Nephron progenitor cell (in vitro differentiated cells): Measurements from ENCODE around the gene DSTN.
"Not testable (repeated sequence)": the region's sequence is repeated elsewhere in the genome, so short reads cannot be mapped to it uniquely, and the experiment has no call there.

Experiments
- DNase-seq: peaks from one replicate; pipeline ENCODE4 v3.0.0; 2021
- H3K27ac Mint-ChIP-seq: 2 replicates; pipeline ENCODE4 v1.8.0; 2021; ENCODE audit warnings: mild to moderate bottlenecking, moderate library complexity, mixed read lengths
- H3K27me3 Mint-ChIP-seq: 2 replicates; pipeline ENCODE4 v1.8.0; 2021; ENCODE audit warnings: mild to moderate bottlenecking, low read depth, mixed read lengths; ENCODE audit not compliant: poor library complexity
- H3K36me3 Mint-ChIP-seq: 2 replicates; pipeline ENCODE4 v1.8.0; 2021; ENCODE audit warnings: low read depth, mixed read lengths
- H3K4me1 Mint-ChIP-seq: 2 replicates; pipeline ENCODE4 v1.8.0; 2021; ENCODE audit warnings: mixed read lengths
- H3K4me3 Mint-ChIP-seq: 2 replicates; pipeline ENCODE4 v1.8.0; 2021; ENCODE audit warnings: mild to moderate bottlenecking, moderate library complexity, mixed read lengths
- H3K9me3 Mint-ChIP-seq: 2 replicates; pipeline ENCODE4 v1.8.0; 2021; ENCODE audit warnings: mild to moderate bottlenecking, moderate library complexity, mixed read lengths
- CTCF ChIP-seq: fragments of 200-600 bp; sonication (generic); IDR thresholded peaks from 2 replicates; pipeline ENCODE4 v1.5.0; 2021; ENCODE audit warnings: antibody characterized with exemption

DSTN gene

GRCh38 chr20:17658648-17658993, 88.7 kb downstream of the DSTN start:
- H3K4me1 Mint-ChIP-seq: peaks cover 61% of the 10 kb centered on the region
- H3K27me3 Mint-ChIP-seq: peaks cover 9% of the 10 kb centered on the region
- peaks cover 74% of the 10 kb centered on the region for H3K36me3 Mint-ChIP-seq
- TF ChIP-seq CTCF: no peak
- peaks cover 35% of the 10 kb centered on the region for H3K9me3 Mint-ChIP-seq
- peak overlapping the region; percentile 80 for H3K27ac Mint-ChIP-seq
- DNase-seq: no peak
- H3K4me3 Mint-ChIP-seq: no peak overlapping the region

- not testable (repeated sequence) for H3K4me3 Mint-ChIP-seq, H3K27ac Mint-ChIP-seq, H3K27me3 Mint-ChIP-seq, DNase-seq
- peaks cover 69% of the 10 kb centered on the region for H3K36me3 Mint-ChIP-seq
- peaks cover 35% of the 10 kb centered on the region for H3K9me3 Mint-ChIP-seq
- H3K4me1 Mint-ChIP-seq: peaks cover 68% of the 10 kb centered on the region
Measured at GRCh38 chr20:17659344-17659743, 89.5 kb downstream of the DSTN start.
